ENCODE measurements around the gene SMYD3.

Gene SMYD3

GRCh38 chr1:246151796-246152434 lies 355.2 kb downstream of the SMYD3 start:
- peak; percentile 16 for DNase-seq (ENCODE audit: low spot score)

GRCh38 chr1:246149543-246149942 lies 357.5 kb downstream of the SMYD3 start:
- no peak for DNase-seq (ENCODE audit: low spot score)

DNA sequence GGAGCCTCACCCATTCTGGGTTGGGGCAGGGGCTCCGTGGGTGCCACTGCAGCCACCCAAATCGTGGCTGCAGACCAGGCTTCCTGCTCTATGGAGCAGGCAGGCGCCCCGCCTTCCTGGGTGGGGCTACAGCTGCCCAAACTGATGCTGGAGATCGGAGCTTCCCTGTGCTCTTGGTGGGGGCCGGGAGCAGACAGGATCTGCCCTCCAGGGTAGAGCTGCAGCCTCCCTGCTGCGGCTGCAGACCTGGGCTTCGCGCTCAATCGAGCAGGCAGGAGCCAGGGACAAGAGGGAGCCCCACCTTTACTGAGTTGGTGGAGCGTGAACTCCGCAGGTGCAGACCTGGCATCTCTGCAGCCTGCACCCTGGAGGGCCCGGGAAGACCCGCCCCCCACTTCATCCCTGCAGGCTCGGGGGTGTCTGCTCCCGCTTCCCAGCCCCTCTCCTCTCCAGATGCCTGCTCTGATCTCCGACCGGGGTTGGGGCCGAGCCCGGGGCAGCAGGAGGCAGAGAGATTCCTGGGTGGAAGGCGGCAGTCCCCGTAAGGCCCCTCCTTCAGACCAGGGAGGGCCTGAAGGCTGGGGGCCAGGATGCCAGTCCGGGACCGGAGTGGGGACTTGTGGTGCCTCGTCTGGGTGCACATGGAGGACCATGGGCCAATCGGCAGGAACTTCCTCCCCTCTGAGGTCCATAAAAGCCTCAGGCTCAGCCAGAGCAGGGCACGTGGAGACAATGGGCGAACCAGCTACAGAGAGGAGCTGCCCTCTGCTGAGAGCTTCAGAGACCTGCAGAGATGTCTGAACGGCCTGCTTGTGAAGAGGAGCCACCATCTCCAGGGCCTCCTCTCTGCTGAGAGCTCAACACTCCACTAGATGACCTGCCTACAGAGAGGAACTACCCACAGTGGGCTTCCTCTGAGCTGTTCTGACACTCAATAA lies 359.3 kb downstream of the SMYD3 start:
- DNase-seq (ENCODE audit: low spot score), result peak; percentile 58

DNA sequence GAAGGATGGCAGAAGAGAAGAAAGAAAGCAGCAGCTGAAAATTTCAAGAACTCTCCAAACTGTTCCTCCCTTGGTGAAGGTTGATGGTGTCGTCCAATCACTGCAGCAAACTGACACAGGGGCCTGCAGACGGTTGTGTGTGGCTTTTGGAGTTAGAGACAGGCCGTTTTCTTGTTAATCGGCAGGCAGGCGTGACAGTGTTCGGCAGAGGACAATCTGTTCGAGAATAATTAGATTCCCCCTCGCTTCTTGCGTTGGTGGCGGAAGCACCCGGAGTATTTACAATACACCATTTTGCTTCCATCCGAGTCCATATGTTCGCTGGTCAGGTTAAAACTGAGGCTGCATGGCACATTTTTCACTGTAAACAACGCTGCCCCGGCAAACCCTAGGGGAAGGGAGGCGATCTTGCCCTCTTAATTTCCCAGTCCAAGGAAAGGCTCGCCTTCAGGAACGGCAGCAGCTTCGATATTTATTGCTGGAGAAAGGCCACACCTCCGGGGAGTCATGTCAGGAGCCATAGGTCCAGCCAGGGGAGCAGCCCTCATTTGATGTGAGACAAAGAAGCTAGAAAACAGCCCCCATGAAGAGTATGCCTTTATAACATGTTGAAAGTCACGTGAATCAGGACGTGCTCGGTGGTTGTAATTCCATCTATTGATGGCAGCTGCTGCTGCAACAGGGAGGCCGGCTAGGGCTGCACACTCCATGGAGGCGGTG lies 360.1 kb downstream of the SMYD3 start:
- DNase-seq (ENCODE audit: low spot score), result peak; percentile 62

DNA sequence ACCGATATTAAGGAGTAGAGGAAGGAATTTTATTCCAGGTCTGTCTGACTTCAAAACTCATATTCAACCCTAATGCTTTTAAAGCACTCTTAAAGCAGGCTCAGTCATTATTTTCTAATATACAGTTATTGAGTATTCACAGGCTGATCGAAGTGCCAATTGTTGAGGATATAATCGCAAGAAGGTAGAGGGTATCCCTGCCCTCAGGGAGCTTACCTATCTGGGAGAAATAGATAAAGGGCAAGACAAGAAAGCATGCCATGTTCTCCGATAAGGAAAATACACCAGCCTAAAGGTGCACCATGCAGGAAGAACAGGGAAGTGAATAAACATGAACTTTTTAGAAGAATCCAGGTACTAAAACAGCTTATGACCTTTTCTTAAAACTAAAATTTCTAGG lies 361.2 kb downstream of the SMYD3 start:
- DNase-seq (ENCODE audit: low spot score), result no peak

GRCh38 chr1:246144931-246145330 lies 362.1 kb downstream of the SMYD3 start:
- no peak for DNase-seq (ENCODE audit: low spot score)

GRCh38 chr1:246142320-246142893 lies 364.7 kb downstream of the SMYD3 start:
- no peak for DNase-seq (ENCODE audit: low spot score)

DNA sequence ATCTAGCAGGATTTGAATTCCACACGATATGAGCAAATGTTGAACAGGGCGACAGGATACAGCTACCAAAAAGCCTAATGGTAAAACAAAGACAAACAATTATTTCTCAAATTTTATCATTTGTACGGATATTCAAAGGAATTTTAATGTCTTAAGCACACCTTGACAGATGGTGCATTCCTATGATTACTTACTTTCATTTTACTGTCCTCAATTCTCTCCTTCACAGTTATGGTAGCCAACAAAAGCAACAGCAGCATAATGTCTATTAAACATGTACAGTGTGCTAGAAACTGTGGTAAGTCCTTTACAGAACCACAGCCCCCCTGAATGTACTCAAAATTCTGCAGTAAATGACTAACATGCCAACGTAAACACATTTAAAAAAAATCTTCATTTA lies 365.8 kb downstream of the SMYD3 start:
- no peak for DNase-seq (ENCODE audit: low spot score)

- DNase-seq (ENCODE audit: low spot score), result no peak
These were observed 367.3 kb downstream of the SMYD3 start for GRCh38 chr1:246139745-246140182.

- no peak for DNase-seq (ENCODE audit: low spot score)
These were observed 368.3 kb downstream of the SMYD3 start for GRCh38 chr1:246138781-246139180.

DNA sequence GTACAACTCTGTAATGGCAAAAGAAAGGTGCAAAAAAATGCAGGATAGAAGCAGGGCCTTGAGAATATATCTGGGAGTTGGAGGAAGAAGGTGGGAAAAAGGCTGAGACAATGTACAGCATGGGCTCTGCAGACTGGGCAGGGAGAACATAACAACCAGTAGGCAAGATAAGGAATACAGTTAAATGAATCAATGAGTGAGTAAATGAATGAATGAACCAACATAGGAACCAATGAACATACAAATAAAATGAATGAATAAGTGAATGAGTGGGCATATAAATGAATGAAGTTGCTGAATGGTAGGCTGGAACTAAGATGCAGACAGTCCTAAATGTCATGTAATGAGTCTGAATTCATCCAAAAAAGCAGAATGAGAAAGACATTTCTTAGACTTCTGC lies 370.6 kb downstream of the SMYD3 start:
- DNase-seq (ENCODE audit: low spot score), result no peak

DNA sequence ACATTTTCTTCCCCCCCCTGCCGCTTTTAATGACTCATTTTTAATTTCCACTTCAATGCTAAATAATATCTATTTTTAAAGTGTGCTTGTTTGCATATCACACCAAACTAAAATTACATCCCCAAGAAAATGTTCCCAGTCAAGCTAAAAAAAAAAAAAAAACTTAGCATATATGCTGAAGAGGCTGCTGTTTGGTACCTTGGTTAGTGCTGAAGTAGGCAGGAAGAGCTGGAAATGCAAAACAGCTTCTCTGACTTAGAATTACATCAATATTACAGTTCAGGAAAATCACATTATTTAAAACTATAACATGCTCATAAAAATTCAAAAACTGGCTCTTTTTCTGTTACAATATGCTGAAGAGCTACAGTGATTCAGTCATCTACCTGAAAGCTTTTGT lies 372.3 kb downstream of the SMYD3 start:
- no peak for DNase-seq (ENCODE audit: low spot score)

DNA sequence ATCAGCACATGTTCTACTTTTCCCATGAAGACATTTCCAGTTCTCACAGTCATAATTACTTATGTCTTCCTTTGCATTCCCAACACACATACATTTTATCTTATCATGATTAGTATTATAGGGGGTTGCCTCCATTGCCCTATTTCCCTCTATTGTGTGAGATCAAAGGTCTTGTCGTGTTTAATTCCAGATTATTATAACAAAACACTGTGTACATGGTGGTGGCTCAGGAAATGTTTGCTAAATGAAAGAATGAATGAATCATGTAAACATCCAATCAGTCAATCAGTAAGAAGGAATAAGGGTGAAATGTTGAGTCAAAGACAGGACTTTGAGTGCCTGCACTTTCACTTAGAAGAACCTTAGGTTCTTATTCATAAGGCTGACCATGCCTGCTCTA lies 376.0 kb downstream of the SMYD3 start:
- no peak for DNase-seq (ENCODE audit: low spot score)

DNA sequence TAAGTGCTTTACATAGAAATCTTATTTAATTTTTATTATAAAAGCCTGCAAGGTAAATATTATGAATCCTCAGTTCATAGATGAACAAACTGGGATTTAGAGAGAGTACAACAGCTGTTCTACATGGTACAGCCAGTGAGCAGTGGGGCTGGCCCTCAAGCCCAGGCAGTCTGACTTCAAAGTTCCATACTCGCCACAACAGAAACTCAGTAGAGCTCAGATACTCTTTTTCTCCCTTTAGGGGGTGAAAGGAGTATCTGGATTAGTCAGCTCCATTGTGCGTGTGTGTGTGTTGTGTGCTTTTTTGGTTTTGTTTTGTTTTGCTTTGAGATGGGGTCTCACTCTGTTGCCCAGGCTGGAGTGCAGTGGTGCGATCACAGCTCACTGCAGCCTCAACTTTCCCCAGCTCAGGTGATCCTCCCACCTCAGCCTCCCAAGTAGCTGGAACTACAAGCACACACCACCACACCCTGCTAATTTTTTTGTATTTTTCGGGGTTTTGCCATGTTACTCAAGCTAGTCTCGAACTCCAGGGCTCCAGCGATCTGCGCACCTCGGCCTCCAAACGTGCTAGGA lies 378.5 kb downstream of the SMYD3 start:
- DNase-seq (ENCODE audit: low spot score), result no peak

- DNase-seq (ENCODE audit: low spot score), result no peak
These were observed 380.5 kb downstream of the SMYD3 start for GRCh38 chr1:246126580-246126979.

DNA sequence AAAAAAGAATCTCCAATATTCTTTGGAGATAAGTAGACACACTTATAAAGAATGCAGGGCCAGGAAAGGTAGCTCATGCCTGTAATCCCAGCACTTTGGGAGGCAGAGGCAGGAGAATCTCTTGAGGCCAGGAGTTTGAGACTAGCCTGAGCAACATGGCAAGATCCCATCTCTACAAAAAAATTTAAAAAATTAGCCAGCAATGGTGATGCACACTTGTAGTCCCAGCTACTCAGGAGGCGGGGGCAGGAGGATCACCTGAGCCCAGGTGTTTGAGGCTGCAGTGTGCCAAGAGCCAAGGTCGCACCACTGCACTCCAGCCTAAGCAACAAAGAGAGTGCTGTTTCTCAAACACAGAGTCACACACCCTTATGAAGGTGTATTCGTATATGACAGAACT lies 385.0 kb downstream of the SMYD3 start:
- DNase-seq (ENCODE audit: low spot score), result no peak

DNA sequence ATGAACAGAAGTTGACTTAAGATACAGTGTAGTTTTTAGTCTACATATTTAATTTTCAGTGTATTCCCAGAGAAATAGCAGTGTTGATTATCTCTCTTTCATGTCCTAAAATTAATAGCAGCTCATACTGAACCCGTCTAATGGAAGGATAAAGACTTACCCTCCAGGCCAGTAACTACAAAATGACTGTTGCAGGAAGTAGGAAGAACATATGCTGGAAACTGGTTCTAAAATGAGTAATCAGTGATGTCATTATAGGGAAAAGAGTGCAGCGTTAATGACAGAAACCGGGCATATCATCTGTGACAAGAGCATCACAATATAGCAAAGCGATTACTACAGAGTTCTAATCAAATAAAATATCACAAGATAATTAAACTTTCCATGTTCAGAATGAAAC lies 385.5 kb downstream of the SMYD3 start:
- DNase-seq (ENCODE audit: low spot score), result no peak

GRCh38 chr1:246117066-246117791 lies 389.9 kb downstream of the SMYD3 start:
- peak; percentile 33 for DNase-seq (ENCODE audit: low spot score)

- DNase-seq (ENCODE audit: low spot score), result no peak
These were observed 392.7 kb downstream of the SMYD3 start for GRCh38 chr1:246114369-246114768.

GRCh38 chr1:246113555-246114095 lies 393.5 kb downstream of the SMYD3 start:
- DNase-seq (ENCODE audit: low spot score), result no peak

DNA sequence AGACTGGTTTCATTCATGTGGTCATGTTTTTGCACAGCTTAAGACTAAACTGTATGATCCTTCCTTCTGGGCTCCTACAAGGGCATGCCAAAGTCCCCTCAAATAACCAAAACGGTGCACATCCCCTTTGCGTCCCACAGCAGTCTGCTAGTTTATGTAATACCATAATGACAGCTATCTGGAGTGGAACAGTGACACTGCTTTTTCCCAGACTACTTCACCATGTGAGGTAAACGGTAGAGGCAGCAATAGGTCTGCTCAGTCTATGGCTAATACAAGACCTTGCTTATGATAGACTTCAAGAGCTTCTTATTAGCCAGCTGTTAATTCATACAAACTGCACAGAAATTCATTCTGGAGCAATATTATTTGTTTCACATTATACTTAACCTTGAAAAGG lies 395.5 kb downstream of the SMYD3 start:
- DNase-seq (ENCODE audit: low spot score), result no peak

All from SK-N-DZ (cell line).